SK-N-SH (cell line): Measurements from ENCODE around the gene CYSTM1. TPM values are rescaled to one million over a fixed set of nuclear protein-coding genes. Genes with fewer than 3 reads are reported as not detected.

Experiments
- CHD2 ChIP-seq: fragments of 150-350 bp; IDR thresholded peaks from 2 replicates; pipeline ENCODE4 v1.6.1; 2018; ENCODE audit warnings: low read length; ENCODE audit not compliant: partially characterized antibody
- ELF1 ChIP-seq: IDR thresholded peaks from 2 replicates; pipeline ENCODE4 v1.4.0; 2012
- EP300 ChIP-seq, 2 experiments: IDR thresholded peaks; 2 replicates each; pipeline versions ENCODE4 v1.4.0 to v1.6.1; 2012; ENCODE audit warnings: borderline replicate concordance in 1 of 2, low read depth in 1 of 2, low read length in 1 of 2
- EZH2phosphoT487 ChIP-seq: fragments of 200-600 bp; sonication (generic); IDR thresholded peaks from 2 replicates; pipeline ENCODE4 v1.6.1; 2017; ENCODE audit warnings: low read depth, mixed run types, mild to moderate bottlenecking, antibody characterized with exemption, moderate library complexity, borderline replicate concordance
- FOXJ3 ChIP-seq: sonication (generic); formaldehyde crosslinking; IDR thresholded peaks from 2 replicates; pipeline ENCODE4 v1.5.1; 2020; ENCODE audit warnings: mild to moderate bottlenecking, missing genetic modification reagents
- GABPA ChIP-seq: IDR thresholded peaks from 2 replicates; pipeline ENCODE4 v1.4.0; 2012; ENCODE audit warnings: low read depth, mild to moderate bottlenecking
- GATA2 ChIP-seq: sonication (generic); formaldehyde crosslinking; IDR thresholded peaks from 2 replicates; pipeline ENCODE4 v1.5.0; 2020; ENCODE audit warnings: mild to moderate bottlenecking, missing genetic modification reagents
- JUND ChIP-seq: IDR thresholded peaks from 2 replicates; pipeline ENCODE4 v1.4.0; 2012
- MEF2A ChIP-seq: IDR thresholded peaks from 2 replicates; pipeline ENCODE4 v1.4.0; 2012; ENCODE audit warnings: low read depth, borderline replicate concordance
- POLR2AphosphoS5 ChIP-seq: IDR thresholded peaks from 2 replicates; pipeline ENCODE4 v1.6.1; 2012; ENCODE audit warnings: low read depth, low read length
- RAD21 ChIP-seq: IDR thresholded peaks from 2 replicates; pipeline ENCODE4 v1.6.1; 2012; ENCODE audit warnings: mild to moderate bottlenecking, low read length
- RCOR1 ChIP-seq: fragments of 150-350 bp; IDR thresholded peaks from 2 replicates; pipeline ENCODE4 v1.6.1; 2017; ENCODE audit warnings: antibody characterized with exemption, low read length
- RFX5 ChIP-seq: IDR thresholded peaks from 2 replicates; pipeline ENCODE4 v1.6.1; 2012; ENCODE audit warnings: mild to moderate bottlenecking, improper control_type of control experiment, low read length
- RXRA ChIP-seq: IDR thresholded peaks from 2 replicates; pipeline ENCODE4 v1.4.0; 2012; ENCODE audit warnings: low read depth, mild to moderate bottlenecking, borderline replicate concordance
- SIN3A ChIP-seq: IDR thresholded peaks from 2 replicates; pipeline ENCODE4 v1.6.1; 2012; ENCODE audit warnings: low read depth, mild to moderate bottlenecking, low read length, moderate library complexity, borderline replicate concordance
- SMC3 ChIP-seq: IDR thresholded peaks from 2 replicates; pipeline ENCODE4 v1.6.1; 2012; ENCODE audit warnings: low read depth, low read length, improper control_type of control experiment
- TCF12 ChIP-seq: IDR thresholded peaks from 2 replicates; pipeline ENCODE4 v1.4.0; 2012
- TEAD4 ChIP-seq: IDR thresholded peaks from 2 replicates; pipeline ENCODE4 v1.4.0; 2012; ENCODE audit warnings: mild to moderate bottlenecking, borderline replicate concordance; ENCODE audit not compliant: insufficient read depth
- polyA plus RNA-seq, 3 experiments: library from polyadenylated mRNA; depleted of rRNA; stranded (reverse); fragments of >200 nt; gene quantifications; 2 replicates each; pipeline ENCODE4 v1.2.3, GENCODE V29; 2012
- TF ChIP-seq, protein P1 (sequence below): fragments of 200-600 bp; sonication (generic); IDR thresholded peaks from 2 replicates; pipeline ENCODE4 v1.6.1; 2017; ENCODE audit warnings: antibody characterized with exemption, mild to moderate bottlenecking, moderate library complexity
- TF ChIP-seq, protein P2 (sequence below): IDR thresholded peaks from 2 replicates; pipeline ENCODE4 v1.6.1; 2012; ENCODE audit warnings: mild to moderate bottlenecking, low read depth, low read length, moderate library complexity
- TF ChIP-seq, protein P3 (sequence below): fragments of 150-350 bp; IDR thresholded peaks from 2 replicates; pipeline ENCODE4 v1.6.1; 2017; ENCODE audit warnings: antibody characterized with exemption, low read length, low read depth, borderline replicate concordance

Gene CYSTM1
- polyA plus RNA-seq, 1 of the 3 experiments (the other 2 are of a cell fraction), result 27.1 TPM

GRCh38 chr5:140131967-140132409, 43.0 kb upstream of the CYSTM1 start (continued):
- TF ChIP-seq RCOR1 (no peak), MEF2A (no peak), FOXJ3 (no peak), JUND (peak; percentile 56; the same call in 1 of the 2 replicates), GATA2 (CRISPR knock-in tag) (no peak), CHD2 (no peak), TCF12 (peak; percentile 71), EZH2phosphoT487 (no peak), SMC3 (no peak), RFX5 (no peak), POLR2AphosphoS5 (no peak), RXRA (no peak), SIN3A (peak; percentile 38; the same call in 1 of the 2 replicates), ELF1 (peak; percentile 60), EP300 (IDR thresholded peaks at IDR 0.05; ENCODE audit: borderline replicate concordance in 1 of 2, low read depth in 1 of 2, low read length in 1 of 2) (no peak), GABPA (no peak), RAD21 (no peak), TEAD4 (peak; percentile 23; the same call in 1 of the 2 replicates)
- TF ChIP-seq, protein P1, sequence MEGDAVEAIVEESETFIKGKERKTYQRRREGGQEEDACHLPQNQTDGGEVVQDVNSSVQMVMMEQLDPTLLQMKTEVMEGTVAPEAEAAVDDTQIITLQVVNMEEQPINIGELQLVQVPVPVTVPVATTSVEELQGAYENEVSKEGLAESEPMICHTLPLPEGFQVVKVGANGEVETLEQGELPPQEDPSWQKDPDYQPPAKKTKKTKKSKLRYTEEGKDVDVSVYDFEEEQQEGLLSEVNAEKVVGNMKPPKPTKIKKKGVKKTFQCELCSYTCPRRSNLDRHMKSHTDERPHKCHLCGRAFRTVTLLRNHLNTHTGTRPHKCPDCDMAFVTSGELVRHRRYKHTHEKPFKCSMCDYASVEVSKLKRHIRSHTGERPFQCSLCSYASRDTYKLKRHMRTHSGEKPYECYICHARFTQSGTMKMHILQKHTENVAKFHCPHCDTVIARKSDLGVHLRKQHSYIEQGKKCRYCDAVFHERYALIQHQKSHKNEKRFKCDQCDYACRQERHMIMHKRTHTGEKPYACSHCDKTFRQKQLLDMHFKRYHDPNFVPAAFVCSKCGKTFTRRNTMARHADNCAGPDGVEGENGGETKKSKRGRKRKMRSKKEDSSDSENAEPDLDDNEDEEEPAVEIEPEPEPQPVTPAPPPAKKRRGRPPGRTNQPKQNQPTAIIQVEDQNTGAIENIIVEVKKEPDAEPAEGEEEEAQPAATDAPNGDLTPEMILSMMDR, result no peak
- TF ChIP-seq, protein P2, sequence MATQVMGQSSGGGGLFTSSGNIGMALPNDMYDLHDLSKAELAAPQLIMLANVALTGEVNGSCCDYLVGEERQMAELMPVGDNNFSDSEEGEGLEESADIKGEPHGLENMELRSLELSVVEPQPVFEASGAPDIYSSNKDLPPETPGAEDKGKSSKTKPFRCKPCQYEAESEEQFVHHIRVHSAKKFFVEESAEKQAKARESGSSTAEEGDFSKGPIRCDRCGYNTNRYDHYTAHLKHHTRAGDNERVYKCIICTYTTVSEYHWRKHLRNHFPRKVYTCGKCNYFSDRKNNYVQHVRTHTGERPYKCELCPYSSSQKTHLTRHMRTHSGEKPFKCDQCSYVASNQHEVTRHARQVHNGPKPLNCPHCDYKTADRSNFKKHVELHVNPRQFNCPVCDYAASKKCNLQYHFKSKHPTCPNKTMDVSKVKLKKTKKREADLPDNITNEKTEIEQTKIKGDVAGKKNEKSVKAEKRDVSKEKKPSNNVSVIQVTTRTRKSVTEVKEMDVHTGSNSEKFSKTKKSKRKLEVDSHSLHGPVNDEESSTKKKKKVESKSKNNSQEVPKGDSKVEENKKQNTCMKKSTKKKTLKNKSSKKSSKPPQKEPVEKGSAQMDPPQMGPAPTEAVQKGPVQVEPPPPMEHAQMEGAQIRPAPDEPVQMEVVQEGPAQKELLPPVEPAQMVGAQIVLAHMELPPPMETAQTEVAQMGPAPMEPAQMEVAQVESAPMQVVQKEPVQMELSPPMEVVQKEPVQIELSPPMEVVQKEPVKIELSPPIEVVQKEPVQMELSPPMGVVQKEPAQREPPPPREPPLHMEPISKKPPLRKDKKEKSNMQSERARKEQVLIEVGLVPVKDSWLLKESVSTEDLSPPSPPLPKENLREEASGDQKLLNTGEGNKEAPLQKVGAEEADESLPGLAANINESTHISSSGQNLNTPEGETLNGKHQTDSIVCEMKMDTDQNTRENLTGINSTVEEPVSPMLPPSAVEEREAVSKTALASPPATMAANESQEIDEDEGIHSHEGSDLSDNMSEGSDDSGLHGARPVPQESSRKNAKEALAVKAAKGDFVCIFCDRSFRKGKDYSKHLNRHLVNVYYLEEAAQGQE, result no peak
- TF ChIP-seq, protein P3, sequence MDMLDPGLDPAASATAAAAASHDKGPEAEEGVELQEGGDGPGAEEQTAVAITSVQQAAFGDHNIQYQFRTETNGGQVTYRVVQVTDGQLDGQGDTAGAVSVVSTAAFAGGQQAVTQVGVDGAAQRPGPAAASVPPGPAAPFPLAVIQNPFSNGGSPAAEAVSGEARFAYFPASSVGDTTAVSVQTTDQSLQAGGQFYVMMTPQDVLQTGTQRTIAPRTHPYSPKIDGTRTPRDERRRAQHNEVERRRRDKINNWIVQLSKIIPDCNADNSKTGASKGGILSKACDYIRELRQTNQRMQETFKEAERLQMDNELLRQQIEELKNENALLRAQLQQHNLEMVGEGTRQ, result no peak
